Liver (tissue), 9 donors: Measurements from ENCODE around the gene SSBP2. TPM values are rescaled to one million over a fixed set of nuclear protein-coding genes. Genes with fewer than 3 reads are reported as not detected.

Source experiments
- DNase-seq: peaks from one replicate; pipeline ENCODE4 v3.0.0-alpha.2; 2017; ENCODE audit warnings: low spot score
- H3K27ac ChIP-seq, 2 donors: one replicate each; pipeline ENCODE4 v1.7.0; 2013; ENCODE audit warnings: inconsistent platforms in 2 of 2, low read length in 2 of 2, control low read depth in 1 of 2, low read depth in 1 of 2, mild to moderate bottlenecking in 1 of 2
- H3K27me3 ChIP-seq, 4 donors: one replicate each; pipeline versions ENCODE4 v1.6.1 to v1.7.0; 2013; ENCODE audit warnings: low read length in 3 of 4, inconsistent platforms in 1 of 4, mild to moderate bottlenecking in 1 of 4, moderate library complexity in 1 of 4; ENCODE audit not compliant: control insufficient read depth in 4 of 4, insufficient read depth in 4 of 4
- H3K36me3 ChIP-seq, 4 donors: one replicate each; pipeline versions ENCODE4 v1.6.1 to v1.7.0; 2013; ENCODE audit warnings: low read length in 3 of 4, mild to moderate bottlenecking in 3 of 4, low read depth in 1 of 4, moderate library complexity in 1 of 4; ENCODE audit not compliant: control insufficient read depth in 4 of 4, insufficient read depth in 3 of 4
- H3K4me1 ChIP-seq, 4 donors: one replicate each; pipeline versions ENCODE4 v1.6.1 to v1.7.0; 2013; ENCODE audit warnings: low read length in 3 of 4, mild to moderate bottlenecking in 3 of 4, moderate library complexity in 1 of 4; ENCODE audit not compliant: control insufficient read depth in 4 of 4, insufficient read depth in 4 of 4
- H3K4me3 ChIP-seq, 3 donors: one replicate each; pipeline versions ENCODE4 v1.6.1 to v1.7.0; 2013; ENCODE audit warnings: low read length in 3 of 3, control low read depth in 1 of 3, low read depth in 1 of 3, mild to moderate bottlenecking in 1 of 3
- H3K9ac ChIP-seq, 2 donors: one replicate each; pipeline ENCODE4 v1.7.0; 2013; ENCODE audit warnings: low read length in 2 of 2, mild to moderate bottlenecking in 2 of 2, moderate library complexity in 2 of 2, control low read depth in 1 of 2, low read depth in 1 of 2
- H3K9me3 ChIP-seq, 4 donors: one replicate each; pipeline versions ENCODE4 v1.6.1 to v1.7.0; 2013; ENCODE audit warnings: low read length in 3 of 4; ENCODE audit not compliant: control insufficient read depth in 4 of 4
- EGR1 ChIP-seq, 2 donors: IDR thresholded peaks; 2 replicates each; pipeline ENCODE4 v1.6.1; 2016 to 2018; ENCODE audit warnings: antibody characterized with exemption in 2 of 2, low read depth in 2 of 2
- FOXA2 ChIP-seq: IDR thresholded peaks from 2 replicates; pipeline ENCODE4 v1.6.1; 2016; ENCODE audit warnings: antibody characterized with exemption
- GABPA ChIP-seq, 2 donors: IDR thresholded peaks in 1 of 2; conservative IDR thresholded peaks in 1 of 2; 2 replicates each; pipeline ENCODE4 v1.6.1; 2016; ENCODE audit warnings: antibody characterized with exemption in 2 of 2, mild to moderate bottlenecking in 1 of 2, moderate library complexity in 1 of 2
- HNF4A ChIP-seq, 2 donors: conservative IDR thresholded peaks; 2 replicates each; pipeline ENCODE4 v1.6.1; 2016; ENCODE audit warnings: antibody characterized with exemption in 2 of 2, mild to moderate bottlenecking in 2 of 2
- HNF4G ChIP-seq: IDR thresholded peaks from 2 replicates; pipeline ENCODE4 v1.6.1; 2016; ENCODE audit warnings: antibody characterized with exemption
- JUND ChIP-seq, 2 donors: IDR thresholded peaks; 2 replicates each; pipeline ENCODE4 v1.6.1; 2016; ENCODE audit warnings: antibody characterized with exemption in 2 of 2
- MAX ChIP-seq: IDR thresholded peaks from 2 replicates; pipeline ENCODE4 v1.6.1; 2016; ENCODE audit warnings: antibody characterized with exemption
- NR2F2 ChIP-seq: IDR thresholded peaks from 2 replicates; pipeline ENCODE4 v1.6.1; 2016; ENCODE audit warnings: antibody characterized with exemption
- RAD21 ChIP-seq, 2 donors: IDR thresholded peaks; 2 replicates each; pipeline ENCODE4 v1.6.1; 2016; ENCODE audit warnings: antibody characterized with exemption in 2 of 2, mild to moderate bottlenecking in 2 of 2
- REST ChIP-seq: IDR thresholded peaks from 2 replicates; pipeline ENCODE4 v1.6.1; 2016; ENCODE audit warnings: antibody characterized with exemption, mild to moderate bottlenecking
- RXRA ChIP-seq, 2 donors: IDR thresholded peaks; 2 replicates each; pipeline ENCODE4 v1.6.1; 2017 to 2018; ENCODE audit warnings: antibody characterized with exemption in 2 of 2, mild to moderate bottlenecking in 1 of 2
- SP1 ChIP-seq: IDR thresholded peaks from 2 replicates; pipeline ENCODE4 v1.6.1; 2018; ENCODE audit warnings: antibody characterized with exemption, mild to moderate bottlenecking
- TAF1 ChIP-seq: conservative IDR thresholded peaks from 2 replicates; pipeline ENCODE4 v1.6.1; 2016; ENCODE audit warnings: antibody characterized with exemption, mild to moderate bottlenecking
- YY1 ChIP-seq: IDR thresholded peaks from 2 replicates; pipeline ENCODE4 v1.6.1; 2016; ENCODE audit warnings: antibody characterized with exemption, mild to moderate bottlenecking
- WGBS: extraction: QIAGEN DNeasy Blood & Tissue Kit; methylation state at CpG from one replicate; pipeline ENCODE4 v1.1.7; 2013; 5-methylcytosine and 5-hydroxymethylcytosine counted together
- polyA plus RNA-seq, 2 donors: library from polyadenylated mRNA; stranded (reverse) in 1 of 2; unstranded in 1 of 2; fragments of 200-250 nt in 1 of 2; fragments of >200 nt in 1 of 2; fragmentation: Nextera tagmentation in 1 of 2; extraction: Ambion mirVana in 1 of 2; gene quantifications; one replicate each; pipeline versions ENCODE4 v1.2.1 to v1.2.3, GENCODE V29; 2013 to 2015
- total RNA-seq, 2 donors: library from RNA; depleted of rRNA; stranded (reverse); fragments of >200 nt; gene quantifications; one replicate each; pipeline ENCODE4 v1.2.3, GENCODE V29; 2014
- TF ChIP-seq, protein P1 (sequence below): fragments of 150-350 bp; IDR thresholded peaks from 2 replicates; pipeline ENCODE4 v1.5.1; 2017; ENCODE audit warnings: improper control_type of control experiment, low read depth, low read length; ENCODE audit not compliant: missing input control
- TF ChIP-seq, protein P2 (sequence below): IDR thresholded peaks from 2 replicates; pipeline ENCODE4 v1.6.1; 2016; ENCODE audit warnings: antibody characterized with exemption
- TF ChIP-seq, protein P3 (sequence below): IDR thresholded peaks from 2 replicates; pipeline ENCODE4 v1.6.1; 2016; ENCODE audit warnings: antibody characterized with exemption
- donor health status: healthy.
- donor health status: healthy.
- donor health status: healthy.
- donor health status: healthy.
- donor health status: healthy.

SSBP2 gene
- total and polyA plus RNA-seq, 4 donors, result 2.2 to 10.1 (median 4.1) TPM

GRCh38 chr5:81590498-81591384, 160.2 kb downstream of the SSBP2 start:
- Histone ChIP-seq H3K36me3 (no peaks in the 10 kb centered on the region), H3K9ac (no peak overlapping the region), H3K4me3 (no peak overlapping the region), H3K9me3 (no peaks in the 10 kb centered on the region), H3K27me3 (no peaks in the 10 kb centered on the region), H3K27ac (no peak overlapping the region), H3K4me1 (no peaks in the 10 kb centered on the region)
- 89% methylated on average over 6 of the region's 6 CpGs for WGBS
- DNase-seq, result no peak
- no peak for TF ChIP-seq GABPA (IDR thresholded peaks at IDR 0.05 in 1 of 2, conservative IDR thresholded peaks at IDR 0.05 in 1 of 2)
- TF ChIP-seq HNF4A (conservative IDR thresholded peaks at IDR 0.05), result no peak
- TF ChIP-seq, protein P1, sequence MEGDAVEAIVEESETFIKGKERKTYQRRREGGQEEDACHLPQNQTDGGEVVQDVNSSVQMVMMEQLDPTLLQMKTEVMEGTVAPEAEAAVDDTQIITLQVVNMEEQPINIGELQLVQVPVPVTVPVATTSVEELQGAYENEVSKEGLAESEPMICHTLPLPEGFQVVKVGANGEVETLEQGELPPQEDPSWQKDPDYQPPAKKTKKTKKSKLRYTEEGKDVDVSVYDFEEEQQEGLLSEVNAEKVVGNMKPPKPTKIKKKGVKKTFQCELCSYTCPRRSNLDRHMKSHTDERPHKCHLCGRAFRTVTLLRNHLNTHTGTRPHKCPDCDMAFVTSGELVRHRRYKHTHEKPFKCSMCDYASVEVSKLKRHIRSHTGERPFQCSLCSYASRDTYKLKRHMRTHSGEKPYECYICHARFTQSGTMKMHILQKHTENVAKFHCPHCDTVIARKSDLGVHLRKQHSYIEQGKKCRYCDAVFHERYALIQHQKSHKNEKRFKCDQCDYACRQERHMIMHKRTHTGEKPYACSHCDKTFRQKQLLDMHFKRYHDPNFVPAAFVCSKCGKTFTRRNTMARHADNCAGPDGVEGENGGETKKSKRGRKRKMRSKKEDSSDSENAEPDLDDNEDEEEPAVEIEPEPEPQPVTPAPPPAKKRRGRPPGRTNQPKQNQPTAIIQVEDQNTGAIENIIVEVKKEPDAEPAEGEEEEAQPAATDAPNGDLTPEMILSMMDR, result no peak
- no peak for TF ChIP-seq HNF4G

DNA sequence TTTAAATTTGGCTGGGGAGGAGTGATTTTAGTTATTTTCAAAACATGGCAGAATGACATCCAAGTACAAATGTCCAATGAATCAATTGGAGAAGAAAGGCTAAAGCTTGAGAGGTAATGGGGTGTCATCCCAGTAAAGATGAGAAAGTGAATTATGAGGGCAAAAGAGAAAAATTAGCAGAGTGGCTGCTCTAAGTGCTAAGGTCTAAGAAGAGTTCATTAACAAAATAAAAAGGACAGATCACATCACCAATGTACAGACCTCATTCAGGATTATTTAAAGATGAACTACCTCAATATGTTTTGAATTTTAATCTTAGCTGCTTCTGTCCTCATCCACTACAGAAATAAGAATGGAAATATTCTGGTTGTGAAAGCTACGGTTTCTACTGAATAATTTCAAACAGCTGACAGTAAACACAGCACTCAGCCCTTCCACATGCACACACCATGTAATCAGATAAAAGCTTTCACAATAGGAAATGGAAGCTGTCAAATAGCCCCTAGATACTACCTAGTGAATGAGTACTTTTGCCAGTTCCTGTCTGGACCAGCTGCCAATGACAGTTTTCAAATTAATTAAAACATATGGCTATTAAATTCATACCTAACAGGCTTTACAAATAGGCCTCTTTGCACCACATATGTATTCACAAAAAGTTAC, 171.5 kb downstream of the SSBP2 start:
- DNase-seq, result no peak
- H3K36me3 ChIP-seq, result no peaks in the 10 kb centered on the region
- no peaks in the 10 kb centered on the region for H3K27me3 ChIP-seq
- H3K9me3 ChIP-seq, result no peaks in the 10 kb centered on the region
- no peak overlapping the region for H3K27ac ChIP-seq
- no peaks in the 10 kb centered on the region for H3K4me1 ChIP-seq
- no peak overlapping the region for H3K9ac ChIP-seq
- WGBS, result 56% methylated on average over 1 of the region's 1 CpG
- no peak for TF ChIP-seq HNF4G
- TF ChIP-seq TAF1, result no peak
- no peak for TF ChIP-seq MAX
- TF ChIP-seq, protein P2, sequence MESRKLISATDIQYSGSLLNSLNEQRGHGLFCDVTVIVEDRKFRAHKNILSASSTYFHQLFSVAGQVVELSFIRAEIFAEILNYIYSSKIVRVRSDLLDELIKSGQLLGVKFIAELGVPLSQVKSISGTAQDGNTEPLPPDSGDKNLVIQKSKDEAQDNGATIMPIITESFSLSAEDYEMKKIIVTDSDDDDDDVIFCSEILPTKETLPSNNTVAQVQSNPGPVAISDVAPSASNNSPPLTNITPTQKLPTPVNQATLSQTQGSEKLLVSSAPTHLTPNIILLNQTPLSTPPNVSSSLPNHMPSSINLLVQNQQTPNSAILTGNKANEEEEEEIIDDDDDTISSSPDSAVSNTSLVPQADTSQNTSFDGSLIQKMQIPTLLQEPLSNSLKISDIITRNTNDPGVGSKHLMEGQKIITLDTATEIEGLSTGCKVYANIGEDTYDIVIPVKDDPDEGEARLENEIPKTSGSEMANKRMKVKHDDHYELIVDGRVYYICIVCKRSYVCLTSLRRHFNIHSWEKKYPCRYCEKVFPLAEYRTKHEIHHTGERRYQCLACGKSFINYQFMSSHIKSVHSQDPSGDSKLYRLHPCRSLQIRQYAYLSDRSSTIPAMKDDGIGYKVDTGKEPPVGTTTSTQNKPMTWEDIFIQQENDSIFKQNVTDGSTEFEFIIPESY, result no peak
- TF ChIP-seq SP1, result no peak
- no peak for TF ChIP-seq FOXA2
- TF ChIP-seq JUND (IDR thresholded peaks at IDR 0.05), result no peak
- TF ChIP-seq GABPA (IDR thresholded peaks at IDR 0.05 in 1 of 2, conservative IDR thresholded peaks at IDR 0.05 in 1 of 2), result no peak
- TF ChIP-seq REST, result no peak
- TF ChIP-seq YY1, result no peak
- TF ChIP-seq RAD21 (IDR thresholded peaks at IDR 0.05), result no peak
- TF ChIP-seq, protein P1, result no peak
- no peak for TF ChIP-seq HNF4A (conservative IDR thresholded peaks at IDR 0.05)
- no peak for TF ChIP-seq RXRA (IDR thresholded peaks at IDR 0.05)
- TF ChIP-seq EGR1 (IDR thresholded peaks at IDR 0.05; ENCODE audit: low read depth in 2 of 2), result no peak
- TF ChIP-seq, protein P3, sequence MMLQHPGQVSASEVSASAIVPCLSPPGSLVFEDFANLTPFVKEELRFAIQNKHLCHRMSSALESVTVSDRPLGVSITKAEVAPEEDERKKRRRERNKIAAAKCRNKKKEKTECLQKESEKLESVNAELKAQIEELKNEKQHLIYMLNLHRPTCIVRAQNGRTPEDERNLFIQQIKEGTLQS, result no peak
- TF ChIP-seq NR2F2, result no peak
- H3K4me3 ChIP-seq, result no peak overlapping the region
